ENCODE results near the gene DPYD.
A peak's percentile ranks its signal among the peaks of the same experiment; 100 is the strongest.

Gene DPYD

DNA sequence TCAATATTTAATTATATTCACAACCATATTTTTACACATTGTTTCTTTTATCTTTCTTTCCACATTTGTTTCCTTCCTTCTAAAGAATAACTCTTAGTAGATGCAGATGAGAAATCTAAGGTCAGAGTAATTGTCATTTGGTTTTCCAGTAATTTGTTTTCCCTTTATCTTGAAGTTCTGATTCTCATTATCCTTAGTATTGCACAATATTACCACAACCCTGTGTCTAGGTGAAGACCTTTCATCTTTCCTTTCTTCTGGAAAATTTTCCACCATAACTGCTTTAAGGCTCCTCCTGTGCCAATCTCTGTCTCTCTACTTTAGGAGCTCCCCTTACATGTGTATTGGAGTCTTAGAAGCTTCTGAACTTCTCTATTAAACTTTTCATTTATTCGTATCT lies 209.0 kb downstream of the DPYD start:
- TF ChIP-seq CTCF (conservative IDR thresholded peaks at IDR 0.05; ENCODE audit: low read length): no peak
- DNase-seq (ENCODE audit: low read depth): no peak
- H3K4me3 ChIP-seq (ENCODE audit: low read length): no peak overlapping the region

- TF ChIP-seq CTCF (conservative IDR thresholded peaks at IDR 0.05; ENCODE audit: low read length): no peak
- H3K4me3 ChIP-seq (ENCODE audit: low read length): no peak overlapping the region
- DNase-seq (ENCODE audit: low read depth): peak; percentile 75
Measured at GRCh38 chr1:97693601-97694000, 227.2 kb downstream of the DPYD start.

GRCh38 chr1:97691325-97691724 lies 229.5 kb downstream of the DPYD start:
- no peak for TF ChIP-seq CTCF (conservative IDR thresholded peaks at IDR 0.05; ENCODE audit: low read length)
- no peak overlapping the region for H3K4me3 ChIP-seq (ENCODE audit: low read length)
- no peak for DNase-seq (ENCODE audit: low read depth)

DNA sequence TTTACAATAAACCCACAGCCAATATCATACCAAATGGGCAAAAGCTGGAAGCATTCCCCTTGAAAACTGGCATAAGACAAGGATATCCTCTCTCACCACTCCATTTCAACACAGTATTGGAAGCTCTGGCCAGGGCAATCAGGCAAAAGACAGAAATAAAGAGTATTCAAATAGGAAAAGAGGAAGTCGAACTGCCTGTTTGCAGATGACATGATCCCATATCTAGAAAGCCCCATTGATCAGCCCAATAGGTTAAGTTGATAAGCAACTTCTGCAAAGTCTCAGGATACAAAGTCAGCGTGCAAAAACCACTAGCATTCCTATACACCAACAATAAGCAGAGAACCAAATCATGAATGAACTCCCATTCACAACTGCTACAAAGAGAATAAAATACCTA lies 235.5 kb downstream of the DPYD start:
- H3K4me3 ChIP-seq (ENCODE audit: low read length): no peak overlapping the region
- DNase-seq (ENCODE audit: low read depth): no peak
- TF ChIP-seq CTCF (conservative IDR thresholded peaks at IDR 0.05; ENCODE audit: low read length): no peak

- DNase-seq (ENCODE audit: low read depth): no peak
- no peak for TF ChIP-seq CTCF (conservative IDR thresholded peaks at IDR 0.05; ENCODE audit: low read length)
- H3K4me3 ChIP-seq (ENCODE audit: low read length): no peak overlapping the region
Measured at GRCh38 chr1:97680894-97681293, 239.9 kb downstream of the DPYD start.

GRCh38 chr1:97680470-97680869 lies 240.4 kb downstream of the DPYD start:
- H3K4me3 ChIP-seq (ENCODE audit: low read length): no peak overlapping the region
- DNase-seq (ENCODE audit: low read depth): no peak
- no peak for TF ChIP-seq CTCF (conservative IDR thresholded peaks at IDR 0.05; ENCODE audit: low read length)

DNA sequence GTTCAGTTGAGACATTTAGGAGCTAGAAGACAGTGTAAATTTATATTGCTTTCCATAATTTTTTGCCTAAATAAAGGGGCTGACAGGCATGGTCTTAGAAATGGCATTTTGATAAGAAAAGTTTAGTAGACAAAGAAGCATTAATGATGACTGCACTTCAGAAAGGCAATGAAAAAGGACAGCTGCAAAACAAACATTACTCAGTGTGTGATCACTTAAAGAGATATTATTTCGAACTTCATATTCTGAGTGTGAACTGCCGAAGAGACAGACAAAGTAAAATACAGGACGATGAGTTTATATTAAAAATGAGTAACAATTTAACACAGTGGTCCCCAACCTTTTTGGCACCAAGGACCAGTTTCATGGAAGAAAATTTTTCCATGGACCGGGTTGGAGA lies 243.1 kb downstream of the DPYD start:
- DNase-seq (ENCODE audit: low read depth): no peak
- TF ChIP-seq CTCF (conservative IDR thresholded peaks at IDR 0.05; ENCODE audit: low read length): no peak
- no peak overlapping the region for H3K4me3 ChIP-seq (ENCODE audit: low read length)

Measured in AG10803 (cell line).